HG03097 (cell line): ENCODE data around the gene LRRC57.

Experiments
- ATAC-seq: cut with Tn5 transposase; IDR thresholded peaks from one replicate; pipeline ENCODE4 v1.9.1; 2021; ENCODE audit not compliant: unreplicated experiment, low FRiP score

LRRC57 gene

GRCh38 chr15:42493679-42494078 lies 54.9 kb downstream of the LRRC57 start:
- ATAC-seq: no peak

- no peak for ATAC-seq
Observed at GRCh38 chr15:42491539-42492225, 56.9 kb downstream of the LRRC57 start.

GRCh38 chr15:42490671-42491538 lies 57.7 kb downstream of the LRRC57 start, which contains the start of gene ZNF106:
Gene ZNF106, minus strand, starts transcription at chr15:42491141. Its CDS starts 18,852 bp downstream, at chr15:42472289.
- ATAC-seq: peak; percentile 48

- peak; percentile 17 for ATAC-seq
Observed at GRCh38 chr15:42490291-42490670, 58.3 kb downstream of the LRRC57 start.
